ENCODE data around the gene SMIM35.
"Not testable (repeated sequence)": the region's sequence is repeated elsewhere in the genome, so short reads cannot be mapped to it uniquely, and the experiment has no call there.

Gene SMIM35

DNA sequence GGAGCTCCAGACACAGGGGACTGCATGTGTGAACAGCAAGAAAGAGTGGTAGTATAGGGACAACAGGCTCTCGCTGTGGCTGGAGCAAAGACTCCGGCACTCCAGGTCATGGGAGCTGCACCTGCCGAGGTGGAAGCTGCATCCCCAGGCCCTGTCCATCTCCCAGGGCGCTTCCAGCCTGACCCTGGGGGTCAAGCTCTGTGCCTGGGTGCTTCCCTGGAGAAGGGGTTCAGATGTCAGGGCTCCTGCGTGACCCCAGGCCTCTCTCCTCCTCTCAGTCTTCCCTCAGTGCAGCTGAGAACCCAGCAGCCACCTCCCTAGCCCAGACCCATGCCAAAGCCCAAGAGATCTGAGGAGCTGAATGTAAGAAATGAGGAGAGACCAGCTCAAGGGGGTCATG is 6.5 kb downstream of the SMIM35 start:
- DNase-seq (ENCODE audit: low spot score), result no peak

DNA sequence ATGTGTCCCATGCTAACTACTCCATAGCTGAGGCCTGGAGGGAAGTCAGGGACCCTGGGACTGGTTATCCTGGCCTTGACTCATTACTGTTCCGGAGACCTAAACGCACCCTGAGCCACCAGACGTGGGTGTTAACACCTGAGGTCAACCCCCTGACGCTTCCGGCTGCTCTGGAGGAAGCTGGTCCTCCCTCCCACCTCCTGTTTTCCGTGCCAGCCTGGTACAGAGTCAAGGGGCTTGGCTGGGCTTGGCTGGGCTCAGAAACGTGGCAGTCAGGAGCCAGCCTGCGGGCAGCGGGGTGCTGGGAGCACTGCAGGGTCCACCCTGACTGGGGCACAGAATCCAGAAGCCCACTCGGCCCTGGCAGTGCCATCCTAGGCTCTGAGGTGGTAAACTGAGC is 7.3 kb downstream of the SMIM35 start:
- DNase-seq (ENCODE audit: low spot score), result no peak

DNA sequence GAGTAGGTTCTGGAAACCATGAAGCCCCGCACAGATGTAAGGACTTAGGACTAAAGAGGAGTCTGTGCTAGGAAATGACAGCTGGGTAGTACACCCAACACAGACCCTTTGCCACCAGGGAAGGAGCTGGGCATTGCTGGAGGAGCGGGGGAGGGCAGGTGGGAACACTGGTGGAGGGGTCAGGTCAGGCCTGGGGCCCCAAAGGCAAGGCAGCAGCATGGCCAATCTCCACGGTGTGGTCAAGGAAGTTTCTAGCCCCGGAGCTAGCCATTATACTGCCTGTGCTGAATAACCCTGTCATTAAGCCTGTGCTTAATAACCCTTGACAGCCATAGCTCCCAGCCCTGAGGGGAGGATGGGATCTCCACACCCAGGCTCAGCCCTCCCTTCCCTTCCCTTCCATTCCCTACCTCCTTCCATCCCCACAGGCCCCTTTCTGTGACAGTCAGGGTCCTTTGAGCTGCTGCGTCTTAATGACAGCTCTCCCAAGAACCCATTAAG is 7.8 kb downstream of the SMIM35 start:
- DNase-seq (ENCODE audit: low spot score), result no peak

DNA sequence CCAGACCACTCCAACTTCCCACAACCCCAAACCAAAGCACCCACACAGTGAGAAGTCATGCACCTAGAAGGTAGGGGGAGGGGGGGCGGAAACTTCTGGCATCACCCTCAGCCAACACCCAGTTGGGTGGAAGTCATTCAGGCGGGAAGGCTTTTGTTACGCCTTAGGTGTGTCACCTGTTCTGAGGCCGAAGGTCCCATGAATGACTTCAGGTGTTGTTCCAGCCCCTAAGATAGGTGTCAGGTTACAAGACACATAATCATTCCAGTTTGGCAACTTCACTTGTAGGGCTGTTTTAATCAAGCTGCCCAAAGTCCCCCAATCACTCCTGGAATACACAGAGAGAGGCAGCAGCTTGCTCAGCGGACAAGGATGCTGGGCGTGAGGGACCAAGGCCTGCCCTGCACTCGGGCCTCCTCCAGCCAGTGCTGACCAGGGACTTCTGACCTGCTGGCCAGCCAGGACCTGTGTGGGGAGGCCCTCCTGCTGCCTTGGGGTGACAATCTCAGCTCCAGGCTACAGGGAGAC is 9.9 kb downstream of the SMIM35 start, which contains the start of gene TMPRSS4:
TSS of gene TMPRSS4 (plus strand) at position 325 of the 528 bp plus-strand sequence. CDS start 225 bp downstream, outside the sequence.
- DNase-seq (ENCODE audit: low spot score), result no peak

DNA sequence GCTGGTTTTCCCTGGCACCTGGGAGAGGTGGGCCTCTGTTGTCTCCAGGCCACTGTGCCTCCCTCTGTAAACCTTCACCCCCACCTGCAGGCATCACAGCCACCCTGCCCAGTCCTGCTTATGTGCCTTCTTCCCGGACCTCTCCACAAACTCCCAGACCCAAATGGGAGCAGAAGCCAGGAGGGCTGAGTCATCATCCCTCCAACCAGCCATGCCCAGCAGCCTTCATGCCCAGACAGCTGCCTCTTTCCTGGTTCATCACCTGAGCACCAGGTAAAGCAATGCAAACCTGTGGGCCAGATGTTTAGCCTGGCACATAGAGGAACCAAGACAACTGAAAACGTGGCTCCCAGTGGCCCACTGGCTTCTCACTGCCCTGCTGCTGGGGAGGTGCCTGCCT is 12.0 kb downstream of the SMIM35 start:
- no peak for DNase-seq (ENCODE audit: low spot score)

DNA sequence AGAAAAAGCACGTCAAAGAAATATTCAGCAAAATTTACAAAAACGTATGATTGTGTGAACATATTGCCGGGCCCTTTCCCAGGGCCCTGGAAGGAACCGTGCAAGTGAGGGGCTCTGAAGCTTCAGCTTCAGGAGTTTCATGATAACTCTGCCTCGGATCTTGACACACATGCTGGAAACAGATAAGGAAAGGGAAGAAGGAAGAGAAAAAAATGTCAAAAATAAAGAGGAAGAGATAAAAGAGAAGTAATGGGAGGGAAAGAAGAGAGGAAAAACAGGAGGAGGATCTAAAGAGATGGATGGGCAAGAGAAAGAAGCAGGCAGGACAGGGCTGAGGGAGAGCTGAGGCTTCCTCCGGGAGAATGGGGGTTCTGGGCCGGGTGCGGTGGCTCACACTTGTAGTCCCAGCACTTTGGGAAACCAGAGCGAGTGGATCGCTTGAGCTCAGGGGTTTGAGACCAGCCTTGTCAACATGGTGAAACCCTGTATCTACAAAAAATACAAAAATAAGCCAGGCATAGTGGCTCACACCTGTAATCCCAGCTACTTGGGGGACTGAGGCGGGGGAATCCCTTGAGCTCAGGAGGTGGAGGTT is 12.6 kb downstream of the SMIM35 start:
- DNase-seq (ENCODE audit: low spot score), result no peak

DNA sequence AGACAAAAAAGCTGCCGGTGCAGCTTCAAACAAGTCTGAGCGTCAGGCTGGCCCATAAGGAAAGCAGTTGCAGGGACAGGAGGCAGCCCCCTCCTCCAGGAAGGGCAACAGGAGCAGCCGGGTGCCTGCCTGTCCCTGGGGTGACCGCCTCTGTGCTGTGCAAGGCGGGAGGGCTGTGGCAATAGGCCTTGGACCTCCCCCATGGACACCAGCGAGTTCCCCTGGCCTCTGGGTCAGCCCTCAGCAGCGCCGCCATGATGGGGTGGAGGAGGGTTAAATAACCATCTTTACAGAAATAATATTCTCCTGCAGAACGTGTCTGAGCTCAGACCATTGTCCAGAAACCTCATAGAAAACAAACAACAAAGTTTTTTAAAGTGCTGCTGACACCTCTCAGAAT is 13.2 kb downstream of the SMIM35 start:
- DNase-seq (ENCODE audit: low spot score), result no peak

DNA sequence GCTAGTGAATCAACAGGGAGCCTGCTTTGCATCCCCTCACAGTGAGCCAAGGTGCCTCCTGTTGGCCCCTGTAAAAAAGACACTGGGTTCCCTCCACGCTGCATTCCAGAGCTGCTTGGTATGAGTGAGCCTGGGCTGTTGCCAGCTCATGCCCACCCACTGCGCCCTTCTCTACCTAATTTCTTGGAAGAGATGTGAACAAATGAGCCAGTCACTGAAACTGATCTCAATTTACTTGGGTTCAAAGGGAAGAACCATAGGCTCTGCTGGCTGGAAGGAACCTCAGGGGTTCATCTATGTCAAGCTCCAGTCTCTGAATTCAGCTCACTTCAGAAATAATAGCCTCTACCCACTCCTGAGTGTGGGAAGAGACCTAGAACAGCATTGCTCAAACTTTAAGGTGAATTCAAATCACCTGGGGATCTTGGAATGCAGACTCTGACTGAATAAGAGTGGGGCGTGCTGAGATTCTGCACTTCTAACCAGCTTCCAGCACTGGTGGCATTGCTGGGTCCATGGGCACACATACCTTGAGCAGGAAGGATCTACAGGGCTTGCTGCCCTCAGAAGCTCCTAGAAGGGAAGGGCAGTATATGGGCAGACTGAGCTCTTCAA is 15.2 kb downstream of the SMIM35 start:
- no peak for DNase-seq (ENCODE audit: low spot score)

DNA sequence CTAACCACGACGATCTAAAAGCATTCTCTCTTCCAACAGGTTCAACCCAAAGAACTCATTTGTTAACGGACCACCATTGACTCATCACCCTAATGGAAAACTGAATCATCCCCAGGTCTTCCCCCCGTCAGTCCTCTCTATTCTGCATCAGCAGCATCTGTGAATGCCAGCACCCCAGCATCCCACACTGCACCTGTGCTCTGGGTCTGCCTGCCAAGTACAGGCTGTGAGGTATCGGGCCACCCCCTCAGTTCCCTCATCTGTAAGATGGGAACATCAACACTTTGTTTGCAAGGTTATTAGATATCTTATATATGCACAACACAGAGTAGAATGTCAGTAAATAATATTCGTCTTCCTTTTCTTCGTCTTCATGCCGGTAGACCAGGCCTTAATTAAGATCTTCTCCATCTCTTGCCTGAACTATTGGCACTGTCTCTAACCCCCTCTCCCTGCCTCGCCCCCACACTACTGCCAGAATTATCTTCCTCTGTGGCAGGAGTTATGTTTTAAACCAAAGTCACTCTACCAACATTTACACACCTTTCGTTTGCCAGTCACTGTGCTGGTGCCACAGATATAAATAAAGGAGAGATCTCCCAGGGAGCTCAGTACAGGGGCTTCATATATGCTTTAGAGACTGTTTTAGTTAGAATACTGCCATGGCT is 17.7 kb downstream of the SMIM35 start:
- DNase-seq (ENCODE audit: low spot score), result no peak

DNA sequence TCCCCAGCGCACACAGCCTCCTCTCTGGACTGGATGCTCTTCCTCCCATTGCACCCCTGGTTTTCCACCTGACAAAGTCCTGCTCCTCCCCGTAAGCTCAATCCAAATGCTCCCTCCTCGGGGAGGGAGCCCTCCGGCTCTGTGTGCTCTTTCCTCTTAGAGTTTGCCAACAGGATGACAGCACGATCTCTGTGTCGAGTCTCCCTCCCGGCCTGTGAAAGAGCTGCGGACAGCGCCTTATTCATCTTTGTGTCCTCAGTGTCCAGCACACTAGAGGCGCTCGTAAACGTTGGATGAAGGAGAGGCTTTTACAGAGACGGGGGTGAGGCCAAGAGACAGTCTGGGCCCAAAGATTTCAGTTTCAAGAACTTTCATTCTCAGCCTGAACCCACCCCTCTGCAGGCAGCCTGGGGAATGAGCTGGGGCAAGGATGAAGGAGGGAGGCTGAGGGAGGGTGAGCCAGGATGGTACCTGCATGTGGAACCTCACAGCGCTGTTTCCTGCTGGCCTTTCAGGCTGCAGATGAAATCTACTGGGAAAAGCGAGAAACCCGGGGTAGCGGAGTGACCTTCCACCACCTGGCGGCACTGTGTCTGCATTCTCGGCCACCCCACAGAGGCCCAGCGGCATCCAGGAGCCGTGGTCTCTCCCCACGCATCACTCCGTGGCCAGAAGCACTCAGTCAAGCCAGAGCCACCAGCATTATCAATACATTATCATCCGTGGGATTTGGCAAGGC is 18.4 kb downstream of the SMIM35 start:
- DNase-seq (ENCODE audit: low spot score), result no peak

DNA sequence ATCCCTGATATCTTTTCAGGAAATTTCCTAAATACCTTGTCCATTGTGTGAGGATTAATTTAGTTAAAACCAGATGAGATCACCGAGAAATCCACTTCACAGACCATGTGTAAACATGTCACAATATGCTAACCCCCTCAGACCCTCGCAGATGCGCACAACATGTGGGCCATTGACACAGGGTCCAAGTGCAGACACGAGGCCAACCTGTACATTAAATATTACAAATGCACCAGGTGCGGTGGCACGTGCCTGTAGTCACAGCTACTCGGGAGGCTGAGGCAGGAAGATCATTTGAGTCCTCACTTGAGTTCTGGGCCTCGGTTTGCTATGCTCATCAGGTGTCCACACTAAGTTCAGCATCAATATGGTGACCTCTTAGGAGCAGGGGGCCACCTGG is 19.8 kb downstream of the SMIM35 start:
- no peak for DNase-seq (ENCODE audit: low spot score)

DNA sequence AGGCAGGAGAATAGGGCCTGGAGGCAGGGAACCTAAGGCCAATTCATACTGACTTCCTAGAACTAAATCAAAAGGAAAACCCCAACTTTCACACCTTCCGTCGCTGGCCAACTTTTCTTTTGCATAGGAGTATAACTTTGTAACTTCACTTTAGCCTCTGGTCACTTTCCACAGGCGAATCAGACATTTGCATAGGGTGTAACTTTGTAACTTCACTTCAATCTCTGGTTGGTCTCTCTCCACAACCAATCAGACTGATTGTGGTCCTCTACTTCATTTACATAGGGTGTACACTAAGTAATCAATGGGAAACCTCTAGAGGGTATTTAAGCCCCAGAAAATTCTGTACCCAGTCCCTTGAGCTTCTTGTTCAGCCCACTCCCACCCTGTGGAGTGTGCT is 21.4 kb downstream of the SMIM35 start:
- DNase-seq (ENCODE audit: low spot score), result no peak

DNA sequence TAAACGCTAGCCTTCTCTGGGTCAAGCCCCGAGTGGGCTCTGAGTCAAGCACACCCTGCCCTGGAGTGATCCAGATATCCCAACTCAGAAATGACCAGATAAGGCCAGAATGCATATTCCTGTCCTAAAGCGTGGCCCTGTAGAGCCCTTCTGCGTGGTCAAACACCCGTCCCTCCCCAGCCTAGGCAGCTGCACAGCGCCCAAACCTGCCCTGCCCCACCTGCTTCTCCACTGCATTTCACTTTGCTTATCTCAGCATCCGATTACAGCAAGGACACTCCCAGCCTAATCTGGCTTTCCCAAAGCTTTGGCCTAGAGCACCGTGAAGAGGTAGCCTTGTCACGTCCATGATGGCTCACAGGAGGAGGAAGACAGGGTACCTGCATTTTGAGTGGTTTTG is 21.8 kb downstream of the SMIM35 start:
- no peak for DNase-seq (ENCODE audit: low spot score)

DNA sequence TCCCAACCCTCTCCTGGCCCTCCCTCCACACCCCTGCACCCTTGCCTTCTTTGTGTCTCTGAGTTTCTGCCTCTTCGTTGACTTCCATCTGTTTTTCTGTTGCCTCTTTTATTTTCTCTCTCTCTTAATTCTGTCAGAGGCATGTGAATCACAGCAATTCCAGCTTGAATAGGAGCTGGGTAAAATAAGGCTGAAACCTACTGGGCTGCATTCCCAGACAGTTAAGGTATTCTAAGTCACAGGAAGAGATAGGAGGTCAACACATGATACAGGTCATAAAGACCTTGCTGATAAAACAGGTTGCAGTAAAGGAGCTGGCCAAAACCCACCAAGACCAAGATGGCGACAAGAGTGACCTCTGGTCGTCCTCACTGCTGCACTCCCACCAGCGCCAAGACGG is 24.1 kb downstream of the SMIM35 start:
- not testable (repeated sequence) for DNase-seq (ENCODE audit: low spot score)

DNA sequence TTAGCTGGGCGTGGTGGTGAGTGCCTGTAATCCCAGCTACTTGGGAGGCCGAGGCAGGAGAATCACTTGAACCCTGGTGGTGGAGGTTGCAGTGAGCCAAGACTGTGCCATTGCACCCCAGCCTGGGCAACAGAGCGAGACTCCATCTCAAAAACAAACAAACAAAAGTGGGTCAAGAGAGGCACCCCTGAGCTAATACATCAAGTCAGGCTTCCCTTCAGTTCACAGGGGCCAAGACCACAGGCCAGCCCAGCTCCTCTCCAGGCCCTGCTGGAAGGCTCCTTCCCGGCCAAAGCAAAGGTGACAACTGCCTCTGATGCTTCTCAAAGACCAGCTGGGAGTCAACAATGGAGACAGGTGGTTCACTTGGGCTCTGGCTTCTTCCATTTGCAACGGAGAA is 24.6 kb downstream of the SMIM35 start:
- not testable (repeated sequence) for DNase-seq (ENCODE audit: low spot score)

DNA sequence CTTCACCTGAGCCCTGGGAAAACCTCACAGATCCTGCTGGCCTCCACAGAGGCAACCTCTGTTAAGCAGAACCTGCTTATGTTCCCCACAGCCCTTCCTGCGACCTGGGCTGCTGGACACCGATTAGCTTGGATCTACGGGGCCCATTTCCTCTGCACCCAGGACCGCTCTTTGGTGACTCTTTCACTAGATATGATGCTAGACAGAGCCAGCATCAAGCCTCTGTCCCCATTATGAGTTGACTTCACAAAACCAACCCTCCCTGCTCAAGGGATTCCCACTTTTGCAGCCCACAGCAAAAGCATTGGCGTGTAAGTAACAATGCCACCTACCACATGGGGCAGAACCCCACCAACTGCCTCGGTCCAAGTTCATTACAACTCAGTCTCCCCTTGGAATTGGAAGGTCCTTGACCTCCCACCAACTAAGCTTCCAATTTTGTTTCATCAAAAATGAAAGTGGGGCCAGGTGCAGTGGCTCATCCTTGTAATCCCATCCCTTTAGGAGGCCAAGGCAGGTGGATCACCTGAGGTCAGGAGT is 25.1 kb downstream of the SMIM35 start:
- DNase-seq (ENCODE audit: low spot score), result no peak

DNA sequence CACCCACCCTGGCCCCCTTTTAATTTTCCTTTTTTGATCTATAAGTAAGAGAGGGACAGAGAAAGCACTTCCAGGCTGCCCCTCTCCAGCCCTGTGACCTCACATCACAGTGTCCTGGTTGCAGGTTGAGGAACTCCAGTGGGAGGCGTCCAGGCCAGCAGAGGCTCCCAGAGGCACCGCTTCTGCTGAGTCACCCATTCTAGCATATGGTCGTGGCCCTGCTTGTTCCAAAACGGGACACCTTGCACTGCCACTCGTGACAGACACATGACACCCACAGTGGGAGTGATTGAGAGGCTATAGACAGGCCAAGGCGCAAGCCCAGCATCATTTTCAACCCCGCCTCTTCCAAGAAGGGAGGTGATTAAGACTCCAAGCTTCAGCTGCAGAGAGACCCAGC is 25.9 kb downstream of the SMIM35 start:
- no peak for DNase-seq (ENCODE audit: low spot score)

DNA sequence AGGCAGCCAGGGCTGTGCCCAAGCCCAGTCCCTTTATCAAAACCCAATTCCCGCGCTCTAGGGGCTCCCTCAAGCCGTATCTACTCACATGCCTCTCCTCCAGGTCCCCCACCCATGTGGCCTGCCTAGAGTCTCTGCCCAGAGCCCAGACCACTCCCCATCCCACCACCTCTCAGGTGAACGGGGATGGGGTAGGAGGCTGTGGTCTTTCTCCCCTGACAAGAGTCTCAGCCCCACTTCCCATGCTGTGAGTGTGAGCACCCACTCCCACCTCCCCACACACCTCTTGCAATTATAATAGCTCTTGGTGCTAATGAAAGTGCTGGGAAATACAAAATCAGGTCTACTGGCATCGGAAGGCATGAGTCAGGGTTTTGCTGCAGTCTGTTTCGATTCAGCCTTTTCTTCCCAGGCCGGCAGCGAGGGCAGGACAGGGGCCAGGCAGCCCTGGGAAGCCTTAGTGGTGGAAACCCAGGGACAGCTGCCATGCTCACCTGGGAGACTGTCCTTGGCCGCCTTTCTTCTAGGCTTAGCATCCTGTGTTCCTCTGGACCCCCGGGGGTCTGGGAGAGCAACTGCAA is 26.6 kb downstream of the SMIM35 start:
- DNase-seq (ENCODE audit: low spot score), result no peak

DNA sequence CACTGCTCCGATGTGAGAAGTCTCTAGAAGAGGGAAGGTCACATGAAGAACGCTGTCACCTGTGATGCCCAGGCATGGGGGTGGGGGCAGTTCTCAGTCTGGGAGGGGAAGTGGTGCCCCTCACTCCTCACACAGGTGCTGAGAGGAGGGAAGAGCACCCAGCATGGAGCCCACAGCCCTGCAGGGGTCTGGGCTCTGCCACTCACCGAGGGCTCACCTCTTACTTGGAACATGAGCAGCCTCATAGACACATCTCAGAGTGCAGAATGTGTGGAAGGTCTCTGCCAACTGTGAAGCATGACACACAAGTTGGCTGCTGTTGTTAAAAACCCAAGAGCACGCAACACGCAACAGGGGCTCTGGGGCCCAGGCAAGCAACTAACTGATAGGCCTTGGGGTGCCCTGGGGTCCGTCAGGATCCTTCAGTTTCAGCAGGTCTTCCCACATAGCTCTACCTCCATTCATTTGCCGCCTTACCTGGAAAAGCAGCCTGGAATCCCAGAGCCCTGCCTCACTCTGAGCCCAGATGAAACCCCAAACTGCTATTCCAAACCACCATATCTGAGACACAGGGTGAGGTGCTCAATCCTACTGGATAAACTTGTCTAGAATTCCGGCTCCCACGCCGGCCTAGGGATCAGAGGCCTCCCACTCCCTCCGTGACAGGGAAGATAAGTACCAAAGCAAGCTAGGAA is 27.4 kb downstream of the SMIM35 start:
- no peak for DNase-seq (ENCODE audit: low spot score)

DNA sequence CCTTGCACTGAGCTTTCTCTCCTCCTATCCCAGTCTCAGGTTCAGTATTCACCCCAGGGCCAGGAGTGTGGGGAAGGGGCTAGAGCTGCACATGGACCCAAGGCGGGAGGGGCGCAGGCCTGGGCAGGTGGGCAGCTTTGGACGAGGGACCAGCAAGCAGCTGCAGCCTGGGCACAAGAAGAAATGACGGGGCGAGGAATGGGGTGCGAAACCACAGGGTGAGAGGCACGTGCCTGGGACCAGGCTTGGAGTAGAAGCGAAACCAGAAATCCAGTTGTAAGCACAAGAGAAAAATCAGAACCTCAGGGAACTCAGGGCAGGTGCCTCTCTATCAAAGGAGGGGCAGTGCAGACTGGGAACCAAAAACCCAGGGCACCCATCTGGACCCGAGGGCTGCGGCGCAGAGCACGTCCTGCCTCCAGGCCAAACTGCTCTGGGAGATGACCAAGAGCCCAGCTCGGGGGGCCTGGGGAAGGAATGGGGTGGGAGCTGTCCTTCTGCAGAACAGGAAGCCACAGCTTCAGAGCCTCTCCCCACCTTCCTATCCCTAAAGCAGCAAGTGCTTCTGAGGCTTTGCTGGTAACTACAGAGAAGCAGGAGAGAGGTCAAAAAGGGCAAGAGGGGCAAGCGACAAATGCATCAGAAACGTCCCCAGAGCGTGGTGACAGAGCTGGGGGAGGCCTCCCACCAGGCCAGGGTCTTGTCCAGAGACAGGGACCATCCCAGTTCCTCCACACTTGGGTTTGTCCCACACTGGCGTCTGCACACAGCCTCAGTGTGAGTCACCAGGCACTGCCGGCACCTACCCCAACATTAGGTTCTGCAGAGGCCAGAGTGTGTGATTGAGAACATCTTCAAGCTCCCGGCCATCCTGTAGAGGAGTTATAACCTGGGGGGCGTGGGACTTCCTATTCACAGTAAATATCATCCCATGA is 28.2 kb downstream of the SMIM35 start:
- DNase-seq (ENCODE audit: low spot score), result no peak

Data from AG08395 (cell line).